Astrocyte (in vitro differentiated cells and primary cell): ENCODE results near the gene HIVEP2. TPM values are rescaled to one million over a fixed set of nuclear protein-coding genes. Genes with fewer than 3 reads are reported as not detected.

ENCODE experiments used
- DNase-seq: peaks from one replicate; pipeline ENCODE4 v3.0.0-alpha.2; 2010; ENCODE audit warnings: low read depth
- FAIRE-seq: peaks from 2 replicates; lab custom pipeline; 2011; peaks lifted over from hg19 to GRCh38; lab: Jason Lieb, UNC
- H2AFZ ChIP-seq: 2 replicates; pipeline ENCODE4 v1.6.0; 2012; ENCODE audit warnings: low read depth, low read length, inconsistent platforms
- H3K27ac ChIP-seq: 2 replicates; pipeline ENCODE4 v1.5.1; 2011; ENCODE audit warnings: low read depth, low read length, inconsistent platforms
- H3K27me3 ChIP-seq: 2 replicates; pipeline ENCODE4 v1.6.0; 2011; ENCODE audit warnings: low read length, inconsistent platforms; ENCODE audit not compliant: insufficient read depth
- H3K36me3 ChIP-seq: 2 replicates; pipeline ENCODE4 v1.5.1; 2011; ENCODE audit warnings: low read length, inconsistent platforms; ENCODE audit not compliant: insufficient read depth
- H3K4me1 ChIP-seq: 2 replicates; pipeline ENCODE4 v1.5.1; 2011; ENCODE audit warnings: low read length, inconsistent platforms; ENCODE audit not compliant: insufficient read depth
- H3K4me2 ChIP-seq: 2 replicates; pipeline ENCODE4 v1.6.0; 2012; ENCODE audit warnings: low read length, inconsistent platforms
- H3K4me3 ChIP-seq: 2 replicates; pipeline ENCODE4 v1.5.1; 2011; ENCODE audit warnings: low read depth, mild to moderate bottlenecking, low read length, inconsistent platforms; ENCODE audit not compliant: insufficient read depth
- H3K79me2 ChIP-seq: 2 replicates; pipeline ENCODE4 v1.6.0; 2012; ENCODE audit warnings: mild to moderate bottlenecking, low read length, inconsistent platforms; ENCODE audit not compliant: insufficient read depth
- H3K9ac ChIP-seq: 2 replicates; pipeline ENCODE4 v1.6.0; 2012; ENCODE audit warnings: mild to moderate bottlenecking, low read length, inconsistent platforms
- H3K9me3 ChIP-seq: 2 replicates; pipeline ENCODE4 v1.5.1; 2012; ENCODE audit warnings: low read depth, mild to moderate bottlenecking, low read length, inconsistent platforms; ENCODE audit not compliant: insufficient read depth
- H4K20me1 ChIP-seq: 2 replicates; pipeline ENCODE4 v1.6.0; 2012; ENCODE audit warnings: low read length, inconsistent platforms; ENCODE audit not compliant: insufficient read depth
- H3K27ac Mint-ChIP-seq: one replicate; pipeline ENCODE4 v1.8.0; 2021; ENCODE audit warnings: mild to moderate bottlenecking, mixed read lengths; ENCODE audit not compliant: unreplicated experiment
- H3K27me3 Mint-ChIP-seq: one replicate; pipeline ENCODE4 v1.8.0; 2021; ENCODE audit warnings: low read depth, mixed read lengths; ENCODE audit not compliant: unreplicated experiment
- H3K36me3 Mint-ChIP-seq: one replicate; pipeline ENCODE4 v1.8.0; 2021; ENCODE audit warnings: low read depth, mixed read lengths; ENCODE audit not compliant: unreplicated experiment
- H3K4me1 Mint-ChIP-seq: one replicate; pipeline ENCODE4 v1.8.0; 2021; ENCODE audit warnings: low read depth, mixed read lengths; ENCODE audit not compliant: unreplicated experiment
- H3K4me3 Mint-ChIP-seq: one replicate; pipeline ENCODE4 v1.8.0; 2021; ENCODE audit warnings: mild to moderate bottlenecking, moderate library complexity, mixed read lengths; ENCODE audit not compliant: unreplicated experiment
- H3K9me3 Mint-ChIP-seq: one replicate; pipeline ENCODE4 v1.8.0; 2021; ENCODE audit warnings: mild to moderate bottlenecking, mixed read lengths; ENCODE audit not compliant: unreplicated experiment
- CTCF ChIP-seq: IDR thresholded peaks from 2 replicates; pipeline ENCODE4 v1.5.1; 2011; ENCODE audit warnings: low read depth, mild to moderate bottlenecking, inconsistent platforms, low read length, moderate library complexity; ENCODE audit not compliant: insufficient read depth
- EZH2 ChIP-seq: IDR thresholded peaks from 2 replicates; pipeline ENCODE4 v1.6.1; 2012; ENCODE audit warnings: mild to moderate bottlenecking, low read length, inconsistent platforms; ENCODE audit not compliant: insufficient read depth
- total RNA-seq: library from RNA; stranded (reverse); gene quantifications from 2 replicates; pipeline ENCODE4 v1.2.1, GENCODE V29; 2021

HIVEP2 gene
- total RNA-seq, 1 donor from 2014 or later: 21.2 TPM

DNA sequence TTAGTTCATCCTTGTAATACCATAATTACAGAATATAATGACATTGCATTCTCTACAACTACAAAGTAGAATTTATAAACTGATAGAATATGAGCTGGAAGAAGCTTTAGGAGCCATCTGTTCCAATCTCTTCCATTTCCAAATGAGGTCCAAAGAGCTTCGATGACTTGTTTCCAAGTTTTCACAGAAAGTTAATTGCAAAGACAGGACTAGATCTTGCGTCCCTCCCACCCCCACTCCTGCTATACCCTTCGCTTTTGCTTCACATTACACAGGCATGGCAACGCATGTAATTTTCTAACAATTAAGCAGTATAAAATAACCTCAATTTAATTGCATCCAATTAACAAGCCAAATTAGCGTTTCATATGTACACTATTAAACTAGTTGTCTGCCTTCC lies 7.0 kb downstream of the HIVEP2 start:
- H3K9me3 Mint-ChIP-seq: no peaks in the 10 kb centered on the region

GRCh38 chr6:142935553-142936517 lies 9.1 kb downstream of the HIVEP2 start:
- Histone ChIP-seq H3K36me3 (no peaks in the 10 kb centered on the region), H4K20me1 (peaks cover 21% of the 10 kb centered on the region), H3K4me2 (no peak overlapping the region), H2AFZ (no peak overlapping the region), H3K27me3 (no peaks in the 10 kb centered on the region), H3K4me3 (no peak overlapping the region), H3K9me3 (no peaks in the 10 kb centered on the region), H3K79me2 (peaks cover 98% of the 10 kb centered on the region), H3K27ac (no peak overlapping the region), H3K9ac (no peak overlapping the region), H3K4me1 (peaks cover 7% of the 10 kb centered on the region)
- Mint-ChIP-seq H3K4me3 (no peak overlapping the region), H3K4me1 (peaks cover 4% of the 10 kb centered on the region), H3K36me3 (peaks cover 6% of the 10 kb centered on the region), H3K27ac (no peak overlapping the region), H3K9me3 (no peaks in the 10 kb centered on the region), H3K27me3 (no peaks in the 10 kb centered on the region)
- TF ChIP-seq CTCF (no peak), EZH2 (no peak)
- DNase-seq (no peak), FAIRE-seq (no peak)

More for the DNA sequence above, 7.0 kb downstream of the HIVEP2 start:
- no peak overlapping the region for H3K4me2 ChIP-seq
- no peak overlapping the region for H3K27ac Mint-ChIP-seq
- peaks cover 24% of the 10 kb centered on the region for H4K20me1 ChIP-seq
- no peak for FAIRE-seq
- no peak overlapping the region for H3K9ac ChIP-seq
- DNase-seq: no peak
- H3K27me3 Mint-ChIP-seq: no peaks in the 10 kb centered on the region
- no peaks in the 10 kb centered on the region for H3K9me3 ChIP-seq
- peaks cover 13% of the 10 kb centered on the region for H3K4me1 Mint-ChIP-seq
- H3K36me3 Mint-ChIP-seq: peaks cover 6% of the 10 kb centered on the region
- no peaks in the 10 kb centered on the region for H3K27me3 ChIP-seq
- H2AFZ ChIP-seq: no peak overlapping the region
- H3K4me3 Mint-ChIP-seq: no peak overlapping the region
- H3K27ac ChIP-seq: no peak overlapping the region
- H3K79me2 ChIP-seq: peaks cover 100% of the 10 kb centered on the region
- no peak overlapping the region for H3K4me3 ChIP-seq
- peaks cover 17% of the 10 kb centered on the region for H3K4me1 ChIP-seq
- no peaks in the 10 kb centered on the region for H3K36me3 ChIP-seq
- no peak for TF ChIP-seq CTCF
- TF ChIP-seq EZH2: no peak

GRCh38 chr6:142934599-142934998 lies 10.4 kb downstream of the HIVEP2 start:
- H3K4me3 Mint-ChIP-seq: no peak overlapping the region
- no peak overlapping the region for H3K4me2 ChIP-seq
- no peaks in the 10 kb centered on the region for H3K27me3 ChIP-seq
- DNase-seq (no peak), FAIRE-seq (no peak)
- no peak overlapping the region for H3K27ac ChIP-seq
- no peaks in the 10 kb centered on the region for H3K36me3 ChIP-seq
- H3K4me1 Mint-ChIP-seq: peaks cover 9% of the 10 kb centered on the region
- no peaks in the 10 kb centered on the region for H3K4me1 ChIP-seq
- H3K4me3 ChIP-seq: no peak overlapping the region
- H3K9ac ChIP-seq: no peak overlapping the region
- TF ChIP-seq CTCF: no peak
- no peak for TF ChIP-seq EZH2
- peaks cover 24% of the 10 kb centered on the region for H4K20me1 ChIP-seq
- peaks cover 98% of the 10 kb centered on the region for H3K79me2 ChIP-seq
- no peaks in the 10 kb centered on the region for H3K9me3 Mint-ChIP-seq
- H3K27ac Mint-ChIP-seq: no peak overlapping the region
- H2AFZ ChIP-seq: no peak overlapping the region
- H3K27me3 Mint-ChIP-seq: no peaks in the 10 kb centered on the region
- H3K9me3 ChIP-seq: no peaks in the 10 kb centered on the region
- peaks cover 6% of the 10 kb centered on the region for H3K36me3 Mint-ChIP-seq
